Nephron (organoid): ENCODE data around the gene GLB1L2.

Source experiments
- H3K27ac Mint-ChIP-seq, 3 experiments: 2 replicates each; pipeline ENCODE4 v1.8.0; 2020; ENCODE audit warnings: mixed read lengths in 3 of 3, mild to moderate bottlenecking in 2 of 3, moderate library complexity in 1 of 3
- H3K27me3 Mint-ChIP-seq: 2 replicates; pipeline ENCODE4 v1.8.0; 2021; ENCODE audit warnings: low read depth, mild to moderate bottlenecking, moderate library complexity, mixed read lengths
- H3K36me3 Mint-ChIP-seq: 2 replicates; pipeline ENCODE4 v1.8.0; 2020; ENCODE audit warnings: low read depth, mixed read lengths
- H3K4me1 Mint-ChIP-seq: 2 replicates; pipeline ENCODE4 v1.8.0; 2020; ENCODE audit warnings: mixed read lengths
- H3K4me3 Mint-ChIP-seq, 3 experiments: 2 replicates each; pipeline ENCODE4 v1.8.0; 2020; ENCODE audit warnings: mild to moderate bottlenecking in 3 of 3, mixed read lengths in 3 of 3, moderate library complexity in 2 of 3
- H3K9me3 Mint-ChIP-seq: 2 replicates; pipeline ENCODE4 v1.8.0; 2020; ENCODE audit warnings: mixed read lengths
- TF ChIP-seq, protein P1 (sequence below), 3 experiments: fragments of 200-600 bp; sonication (generic); IDR thresholded peaks; one replicate each; pipeline ENCODE4 v1.5.0; 2021; ENCODE audit warnings: antibody characterized with exemption in 3 of 3; ENCODE audit not compliant: unreplicated experiment in 3 of 3

Gene GLB1L2

DNA sequence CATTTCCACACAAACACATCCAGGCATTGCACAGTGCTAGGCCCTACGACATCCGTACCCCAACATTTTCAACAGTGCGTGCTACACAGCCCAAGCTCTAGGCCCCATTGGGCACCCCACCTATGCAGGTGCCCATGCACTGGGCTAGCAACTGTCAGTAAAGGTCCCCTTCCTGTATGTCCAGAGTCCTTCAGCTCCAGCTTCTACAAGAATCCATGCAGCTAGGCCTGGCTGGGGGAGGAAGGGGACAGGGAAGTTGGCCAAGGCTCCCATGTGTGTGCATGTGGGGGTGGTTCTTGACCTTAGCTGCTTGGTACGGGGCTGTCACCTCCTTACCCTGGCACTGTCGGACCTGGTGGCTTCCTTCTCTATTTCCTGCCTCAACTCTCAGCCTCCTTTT lies 79.0 kb downstream of the GLB1L2 start:
- no peaks in the 10 kb centered on the region for H3K36me3 Mint-ChIP-seq
- H3K4me3 Mint-ChIP-seq, result peak overlapping the region; percentile 66 to 76 (median 74)
- no peak overlapping the region for H3K27ac Mint-ChIP-seq
- H3K9me3 Mint-ChIP-seq, result no peaks in the 10 kb centered on the region
- peaks cover 72% of the 10 kb centered on the region for H3K27me3 Mint-ChIP-seq
- H3K4me1 Mint-ChIP-seq, result peaks cover 13% of the 10 kb centered on the region
- TF ChIP-seq, protein P1, sequence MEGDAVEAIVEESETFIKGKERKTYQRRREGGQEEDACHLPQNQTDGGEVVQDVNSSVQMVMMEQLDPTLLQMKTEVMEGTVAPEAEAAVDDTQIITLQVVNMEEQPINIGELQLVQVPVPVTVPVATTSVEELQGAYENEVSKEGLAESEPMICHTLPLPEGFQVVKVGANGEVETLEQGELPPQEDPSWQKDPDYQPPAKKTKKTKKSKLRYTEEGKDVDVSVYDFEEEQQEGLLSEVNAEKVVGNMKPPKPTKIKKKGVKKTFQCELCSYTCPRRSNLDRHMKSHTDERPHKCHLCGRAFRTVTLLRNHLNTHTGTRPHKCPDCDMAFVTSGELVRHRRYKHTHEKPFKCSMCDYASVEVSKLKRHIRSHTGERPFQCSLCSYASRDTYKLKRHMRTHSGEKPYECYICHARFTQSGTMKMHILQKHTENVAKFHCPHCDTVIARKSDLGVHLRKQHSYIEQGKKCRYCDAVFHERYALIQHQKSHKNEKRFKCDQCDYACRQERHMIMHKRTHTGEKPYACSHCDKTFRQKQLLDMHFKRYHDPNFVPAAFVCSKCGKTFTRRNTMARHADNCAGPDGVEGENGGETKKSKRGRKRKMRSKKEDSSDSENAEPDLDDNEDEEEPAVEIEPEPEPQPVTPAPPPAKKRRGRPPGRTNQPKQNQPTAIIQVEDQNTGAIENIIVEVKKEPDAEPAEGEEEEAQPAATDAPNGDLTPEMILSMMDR (IDR thresholded peaks at IDR 0.05; ENCODE audit: unreplicated experiment in 3 of 3), result no peak

GRCh38 chr11:134412203-134413042 lies 80.6 kb downstream of the GLB1L2 start, which contains the start of gene B3GAT1:
TSS of gene B3GAT1 (minus strand) at chr11:134412242. CDS start at chr11:134387659, 24,583 bp downstream.
- H3K27me3 Mint-ChIP-seq, result peaks cover 81% of the 10 kb centered on the region
- TF ChIP-seq, protein P1 (IDR thresholded peaks at IDR 0.05; ENCODE audit: unreplicated experiment in 3 of 3), result no peak
- peak within 1 kb of the TSS; percentile 76 for H3K4me3 Mint-ChIP-seq
- H3K4me1 Mint-ChIP-seq, result peaks cover 13% of the 10 kb centered on the region
- no peak within 1 kb of the TSS for H3K27ac Mint-ChIP-seq
- no peaks in the 10 kb centered on the region for H3K36me3 Mint-ChIP-seq
- no peaks in the 10 kb centered on the region for H3K9me3 Mint-ChIP-seq

- Mint-ChIP-seq H3K27ac (no peak overlapping the region), H3K4me3 (peak overlapping the region; percentile 74 to 76 (median 76)), H3K36me3 (no peaks in the 10 kb centered on the region), H3K27me3 (peaks cover 79% of the 10 kb centered on the region), H3K4me1 (peaks cover 13% of the 10 kb centered on the region), H3K9me3 (no peaks in the 10 kb centered on the region)
- TF ChIP-seq, protein P1 (IDR thresholded peaks at IDR 0.05; ENCODE audit: unreplicated experiment in 3 of 3), result no peak
Measured at GRCh38 chr11:134413043-134413825, 81.4 kb downstream of the GLB1L2 start.

GRCh38 chr11:134413826-134414731 lies 82.3 kb downstream of the GLB1L2 start:
- peak overlapping the region; percentile 74 to 76 (median 76) for H3K4me3 Mint-ChIP-seq
- peaks cover 13% of the 10 kb centered on the region for H3K4me1 Mint-ChIP-seq
- no peaks in the 10 kb centered on the region for H3K9me3 Mint-ChIP-seq
- H3K27me3 Mint-ChIP-seq, result peaks cover 86% of the 10 kb centered on the region
- no peaks in the 10 kb centered on the region for H3K36me3 Mint-ChIP-seq
- no peak overlapping the region for H3K27ac Mint-ChIP-seq
- TF ChIP-seq, protein P1 (IDR thresholded peaks at IDR 0.05; ENCODE audit: unreplicated experiment in 3 of 3), result no peak
